GM21367 (cell line): ENCODE results near the gene CSN1S1.

ENCODE experiments used
- ATAC-seq: cut with Tn5 transposase; IDR thresholded peaks from one replicate; pipeline ENCODE4 v1.9.1; 2021; ENCODE audit not compliant: unreplicated experiment

The CSN1S1 gene

GRCh38 chr4:69986663-69987062 is 55.8 kb downstream of the CSN1S1 start:
- ATAC-seq: no peak

GRCh38 chr4:69991016-69991415 is 60.1 kb downstream of the CSN1S1 start:
- no peak for ATAC-seq

GRCh38 chr4:69994782-69995181 is 63.9 kb downstream of the CSN1S1 start:
- no peak for ATAC-seq

GRCh38 chr4:69995526-69996016 is 64.7 kb downstream of the CSN1S1 start, which contains the start of gene STATH:
Gene STATH (plus strand): TSS chr4:69995966. CDS start chr4:69998438, 2,472 bp downstream.
- ATAC-seq: no peak
